Measurements from ENCODE around the gene CCNY. TPM values are rescaled to one million over a fixed set of nuclear protein-coding genes. Genes with fewer than 3 reads are reported as not detected.

The CCNY gene
- total and polyA plus RNA-seq, 2 donors (not counting 1 experiment from before 2014, with no cell fraction given) = 34.1 to 64.9 TPM

DNA sequence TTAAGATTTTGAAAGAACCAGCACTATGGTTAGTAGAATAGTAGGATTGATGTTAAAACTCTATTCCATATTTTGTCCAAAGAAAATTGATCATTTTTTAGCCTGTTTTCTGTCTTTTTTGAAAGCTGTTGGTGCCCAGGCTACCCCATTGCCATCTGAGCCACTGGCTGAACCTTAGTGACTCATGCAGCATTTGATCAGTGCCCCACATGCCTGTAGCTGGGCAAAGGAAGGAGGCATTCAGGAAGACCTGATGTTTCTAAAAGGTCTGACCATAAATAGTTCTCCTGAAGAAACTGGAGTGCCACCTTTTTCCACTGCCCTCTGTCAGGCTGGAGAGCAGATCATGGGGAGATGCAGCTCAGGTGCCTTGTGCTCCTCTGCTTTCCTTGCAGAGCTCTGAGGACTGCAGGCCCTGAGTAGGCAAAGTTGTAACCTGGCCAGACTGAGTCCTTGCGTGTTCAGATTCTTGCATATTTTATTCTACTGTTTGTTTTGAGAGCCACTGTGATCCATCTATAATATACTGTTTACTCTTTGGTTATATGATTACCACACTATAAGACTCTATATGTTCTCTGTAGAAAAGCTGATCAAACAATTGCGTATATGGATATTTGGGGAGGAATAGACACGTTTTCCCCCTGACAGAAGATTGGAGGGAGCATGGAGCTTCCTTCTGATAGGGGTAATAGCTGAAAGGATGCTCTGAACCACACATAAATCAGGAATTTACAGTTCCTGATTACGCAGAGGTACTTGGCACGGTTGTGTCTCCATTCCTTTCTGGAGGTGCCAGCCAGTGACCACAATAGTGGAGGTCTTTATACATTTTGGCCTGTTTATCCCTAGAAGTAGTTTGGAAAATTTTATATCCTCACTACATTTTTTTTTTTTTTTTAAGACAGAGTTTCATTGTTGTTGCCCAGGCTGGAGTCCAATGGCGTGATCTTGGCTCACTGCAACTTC lies 219.9 kb downstream of the CCNY start:
- CTCF ChIA-PET = interaction anchor here (0.7 kb wide), 1 partner anchor 316 kb away, joined by 3 read pairs; no protein-coding TSS in a partner anchor

DNA sequence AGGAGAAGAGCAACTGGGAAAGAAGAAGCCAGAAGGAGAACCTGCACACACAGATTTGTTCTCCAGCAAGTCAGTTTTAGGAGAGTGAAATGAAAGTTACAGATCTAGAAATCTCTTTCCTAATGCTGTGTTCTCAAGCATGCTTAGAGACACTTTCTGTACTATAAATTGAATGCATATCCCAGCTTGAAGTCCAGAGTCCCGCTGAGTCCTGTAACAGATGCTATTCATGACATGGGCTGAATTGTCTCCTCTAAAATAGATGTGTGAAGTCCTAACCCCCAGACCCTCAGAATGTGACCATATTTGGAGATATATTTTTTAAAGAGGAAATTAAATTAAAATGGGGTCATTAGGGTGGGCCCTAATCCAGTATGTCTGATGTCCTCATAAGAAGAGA lies 222.0 kb downstream of the CCNY start:
- WGBS (ENCODE audit: insufficient coverage) = no CpG with 5 or more reads among the region's 1 CpG
- H3K27ac Mint-ChIP-seq = no peak overlapping the region
- intact Hi-C loops (cut with micrococcal nuclease) = no loop called here
- Histone ChIP-seq H3K9ac (ENCODE audit: low read length) (no peak overlapping the region), H3K27me3 (replicated peaks in 1 of 4; ENCODE audit: control extremely low read depth in 1 of 4, control insufficient read depth in 3 of 4, insufficient read depth in 4 of 4, low read length in 3 of 4) (no peaks in the 10 kb centered on the region), H4K20me1 (ENCODE audit: control insufficient read depth, insufficient read depth, low read length, poor library complexity, severe bottlenecking) (no peaks in the 10 kb centered on the region), H3K79me2 (ENCODE audit: control insufficient read depth, insufficient read depth, low read length) (peaks cover 3% of the 10 kb centered on the region), H2AFZ (ENCODE audit: insufficient read depth, low read depth, low read length, poor library complexity, severe bottlenecking) (no peak overlapping the region), H3K9me3 (ENCODE audit: control extremely low read depth in 1 of 3, control insufficient read depth in 2 of 3, insufficient read depth in 1 of 3, low read length in 2 of 3) (no peaks in the 10 kb centered on the region), H3K36me3 (replicated peaks in 1 of 2; ENCODE audit: control extremely low read depth in 1 of 2, control insufficient read depth in 1 of 2, extremely low read depth in 1 of 2, insufficient read depth in 2 of 2, low read length in 1 of 2) (peaks cover 0 to 28% of the 10 kb centered on the region in 2 experiments), H3K4me3 (ENCODE audit: control extremely low read depth in 1 of 5, extremely low read depth in 1 of 5, insufficient read depth in 1 of 5, low read depth in 2 of 5, low read length in 4 of 5) (no peak overlapping the region), H3K4me1 (ENCODE audit: control insufficient read depth in 2 of 2, insufficient read depth in 2 of 2, low read length in 2 of 2) (peaks cover 18% of the 10 kb centered on the region in 2 donors), H3K27ac (ENCODE audit: low read length in 2 of 2) (no peak overlapping the region), H3K4me2 (replicated peaks; ENCODE audit: low read depth, low read length, poor library complexity, severe bottlenecking) (no peak overlapping the region)
- H3K9me3 Mint-ChIP-seq (ENCODE audit: insufficient read depth) = no peaks in the 10 kb centered on the region
- H3K27me3 Mint-ChIP-seq = no peaks in the 10 kb centered on the region
- CTCF ChIA-PET = no interaction called here
- DNase-seq = no peak
- POLR2A ChIA-PET = no interaction called here
- H3K4me3 Mint-ChIP-seq = no peak overlapping the region
- H3K4me1 Mint-ChIP-seq = peaks cover 28% of the 10 kb centered on the region
- no peak for TF ChIP-seq EZH2 (IDR thresholded peaks at IDR 0.05; ENCODE audit: borderline replicate concordance, insufficient read depth, low read depth, low read length, poor library complexity, severe bottlenecking)
- TF ChIP-seq, protein P1, sequence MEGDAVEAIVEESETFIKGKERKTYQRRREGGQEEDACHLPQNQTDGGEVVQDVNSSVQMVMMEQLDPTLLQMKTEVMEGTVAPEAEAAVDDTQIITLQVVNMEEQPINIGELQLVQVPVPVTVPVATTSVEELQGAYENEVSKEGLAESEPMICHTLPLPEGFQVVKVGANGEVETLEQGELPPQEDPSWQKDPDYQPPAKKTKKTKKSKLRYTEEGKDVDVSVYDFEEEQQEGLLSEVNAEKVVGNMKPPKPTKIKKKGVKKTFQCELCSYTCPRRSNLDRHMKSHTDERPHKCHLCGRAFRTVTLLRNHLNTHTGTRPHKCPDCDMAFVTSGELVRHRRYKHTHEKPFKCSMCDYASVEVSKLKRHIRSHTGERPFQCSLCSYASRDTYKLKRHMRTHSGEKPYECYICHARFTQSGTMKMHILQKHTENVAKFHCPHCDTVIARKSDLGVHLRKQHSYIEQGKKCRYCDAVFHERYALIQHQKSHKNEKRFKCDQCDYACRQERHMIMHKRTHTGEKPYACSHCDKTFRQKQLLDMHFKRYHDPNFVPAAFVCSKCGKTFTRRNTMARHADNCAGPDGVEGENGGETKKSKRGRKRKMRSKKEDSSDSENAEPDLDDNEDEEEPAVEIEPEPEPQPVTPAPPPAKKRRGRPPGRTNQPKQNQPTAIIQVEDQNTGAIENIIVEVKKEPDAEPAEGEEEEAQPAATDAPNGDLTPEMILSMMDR (IDR thresholded peaks at IDR 0.05) = no peak
- no peak for ATAC-seq (ENCODE audit: low read depth)

More for the DNA sequence above, 219.9 kb downstream of the CCNY start:
- H3K79me2 ChIP-seq (ENCODE audit: control insufficient read depth, insufficient read depth, low read length) = no peaks in the 10 kb centered on the region
- H3K9me3 ChIP-seq (ENCODE audit: control extremely low read depth in 1 of 3, control insufficient read depth in 2 of 3, insufficient read depth in 1 of 3, low read length in 2 of 3) = no peaks in the 10 kb centered on the region
- Mint-ChIP-seq H3K4me3 (no peak overlapping the region), H3K27me3 (no peaks in the 10 kb centered on the region), H3K27ac (no peak overlapping the region), H3K4me1 (peaks cover 34% of the 10 kb centered on the region), H3K9me3 (ENCODE audit: insufficient read depth) (no peaks in the 10 kb centered on the region)
- H3K4me3 ChIP-seq (ENCODE audit: control extremely low read depth in 1 of 5, extremely low read depth in 1 of 5, insufficient read depth in 1 of 5, low read depth in 2 of 5, low read length in 4 of 5) = no peak overlapping the region
- H3K4me2 ChIP-seq (replicated peaks; ENCODE audit: low read depth, low read length, poor library complexity, severe bottlenecking) = no peak overlapping the region
- H3K36me3 ChIP-seq (replicated peaks in 1 of 2; ENCODE audit: control extremely low read depth in 1 of 2, control insufficient read depth in 1 of 2, extremely low read depth in 1 of 2, insufficient read depth in 2 of 2, low read length in 1 of 2) = peaks cover 0 to 22% of the 10 kb centered on the region in 2 experiments
- TF ChIP-seq, protein P1 (IDR thresholded peaks at IDR 0.05) = no peak
- no peak for TF ChIP-seq EZH2 (IDR thresholded peaks at IDR 0.05; ENCODE audit: borderline replicate concordance, insufficient read depth, low read depth, low read length, poor library complexity, severe bottlenecking)
- H3K27me3 ChIP-seq (replicated peaks in 1 of 4; ENCODE audit: control extremely low read depth in 1 of 4, control insufficient read depth in 3 of 4, insufficient read depth in 4 of 4, low read length in 3 of 4) = no peaks in the 10 kb centered on the region
- POLR2A ChIA-PET = no interaction called here
- H3K4me1 ChIP-seq (ENCODE audit: control insufficient read depth in 2 of 2, insufficient read depth in 2 of 2, low read length in 2 of 2) = peaks cover 19 to 22% of the 10 kb centered on the region in 2 donors
- WGBS (ENCODE audit: insufficient coverage) = 100% methylated on average over 1 of the region's 6 CpGs
- intact Hi-C loops (cut with micrococcal nuclease) = no loop called here
- DNase-seq (no peak), ATAC-seq (ENCODE audit: low read depth) (no peak)
- no peak overlapping the region for H3K27ac ChIP-seq (ENCODE audit: low read length in 2 of 2)
- H3K9ac ChIP-seq (ENCODE audit: low read length) = no peak overlapping the region
- H4K20me1 ChIP-seq (ENCODE audit: control insufficient read depth, insufficient read depth, low read length, poor library complexity, severe bottlenecking) = no peaks in the 10 kb centered on the region
- no peak overlapping the region for H2AFZ ChIP-seq (ENCODE audit: insufficient read depth, low read depth, low read length, poor library complexity, severe bottlenecking)
